HG02885 (cell line): Measurements from ENCODE around the gene ENPP7.
"Not testable (repeated sequence)": the region's sequence is repeated elsewhere in the genome, so short reads cannot be mapped to it uniquely, and the experiment has no call there.

Experiments used
- ATAC-seq: cut with Tn5 transposase; IDR thresholded peaks from one replicate; pipeline ENCODE4 v1.9.1; 2021; ENCODE audit warnings: mild to moderate bottlenecking; ENCODE audit not compliant: unreplicated experiment, poor library complexity

Gene ENPP7

DNA sequence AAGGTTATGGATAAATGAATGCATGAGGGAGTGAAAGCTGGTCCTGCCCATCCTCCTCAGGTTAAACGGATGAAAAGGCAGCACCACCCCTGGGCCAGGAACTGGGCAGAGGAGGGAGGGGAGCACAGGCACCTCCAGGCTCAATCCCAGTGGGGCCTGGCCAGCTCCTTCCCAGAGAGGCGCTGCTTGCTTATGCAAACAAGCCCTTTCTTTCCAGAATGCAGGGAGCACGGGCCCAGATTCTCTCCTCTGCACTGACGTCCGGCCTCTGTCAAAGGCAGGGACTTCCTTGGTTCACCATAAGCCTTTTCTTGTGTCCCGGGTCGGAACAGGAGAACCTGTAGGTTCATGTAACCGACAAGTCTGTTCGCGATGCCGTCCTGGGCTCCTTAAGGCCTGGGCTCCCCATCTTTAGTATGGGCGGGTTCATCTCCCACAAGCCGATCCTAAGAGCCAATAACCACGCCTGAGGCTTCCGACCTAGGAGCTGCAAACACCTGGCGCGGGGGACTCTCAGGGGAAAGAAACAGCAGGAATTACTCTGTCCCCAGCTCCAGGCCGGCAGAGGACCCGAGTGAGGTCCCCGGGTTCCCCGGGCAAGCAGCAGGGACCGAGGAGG is 16.3 kb downstream of the ENPP7 start:
- no peak for ATAC-seq

DNA sequence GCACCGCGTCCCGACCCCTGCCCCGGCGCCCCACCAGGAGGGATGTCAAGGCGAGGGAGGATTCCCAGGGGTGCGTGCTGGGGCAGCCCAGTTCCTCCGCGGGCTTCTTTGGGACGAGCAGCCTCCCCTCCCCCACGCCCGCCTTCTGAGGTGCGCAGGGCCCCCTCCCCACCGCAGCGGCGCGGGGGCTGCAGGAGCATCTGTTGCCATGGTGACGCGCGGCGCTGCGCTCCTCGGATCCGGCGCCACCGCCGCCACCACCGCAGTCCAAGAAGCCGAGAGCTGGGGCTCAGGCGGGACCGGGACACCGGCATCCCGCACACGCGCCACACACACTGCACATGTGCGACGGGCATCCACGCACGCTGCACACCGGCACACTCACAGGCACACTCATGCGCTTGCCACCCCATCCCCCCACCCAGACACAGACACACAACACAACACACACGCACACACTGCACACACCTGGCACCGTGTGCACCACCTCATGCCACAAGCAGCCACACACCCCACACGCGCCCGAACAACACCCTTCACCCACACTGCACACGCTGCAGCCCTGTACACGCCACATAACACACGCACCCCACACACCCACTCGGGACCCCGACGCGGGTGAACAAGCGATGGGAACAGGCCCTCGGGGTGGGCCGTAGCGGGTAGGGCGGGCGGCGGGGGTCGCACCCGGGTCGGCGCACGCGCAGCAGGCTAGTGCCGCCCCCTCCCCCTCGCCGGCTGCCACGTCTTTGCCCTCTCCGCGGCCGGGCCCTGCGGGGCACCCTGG is 17.0 kb downstream of the ENPP7 start:
- no peak for ATAC-seq

DNA sequence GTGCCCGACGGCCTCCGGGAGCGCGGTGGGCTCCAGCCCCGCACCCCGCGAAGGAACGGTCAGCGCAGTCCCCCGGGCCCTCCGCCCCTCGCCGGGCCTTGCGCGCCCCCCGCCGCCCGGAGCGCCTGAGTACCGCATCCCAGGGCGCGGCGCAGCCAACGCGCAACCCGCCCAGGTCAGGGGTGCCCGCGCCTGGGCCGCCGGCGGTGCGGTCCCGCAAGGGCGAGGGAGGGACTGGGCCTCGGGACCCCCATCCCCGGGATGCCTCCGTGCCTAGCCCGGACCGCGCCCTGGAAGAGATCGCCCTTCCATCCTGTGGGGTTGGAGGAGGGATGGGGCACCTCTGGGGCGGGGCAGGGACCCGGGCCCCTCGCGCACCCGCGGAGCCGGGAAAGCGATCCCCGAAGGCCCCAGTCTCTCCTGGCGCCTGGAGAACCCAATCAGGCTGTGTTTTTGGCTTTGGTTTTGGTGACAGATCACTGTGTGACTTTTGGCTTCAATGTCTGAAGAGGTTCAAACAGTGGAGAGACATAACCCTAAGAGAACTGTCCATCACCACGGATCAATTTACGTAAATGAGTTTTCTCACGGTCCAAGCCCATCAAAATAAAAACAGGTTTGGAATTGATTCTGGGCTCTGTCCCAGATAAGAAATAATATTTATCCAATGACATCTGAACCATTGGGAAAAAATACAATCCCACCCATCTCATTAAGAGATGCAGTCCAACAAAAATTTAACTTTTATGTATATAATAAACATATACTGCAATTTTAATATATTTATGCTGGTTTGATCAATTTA is 17.8 kb downstream of the ENPP7 start:
- ATAC-seq, result no peak

DNA sequence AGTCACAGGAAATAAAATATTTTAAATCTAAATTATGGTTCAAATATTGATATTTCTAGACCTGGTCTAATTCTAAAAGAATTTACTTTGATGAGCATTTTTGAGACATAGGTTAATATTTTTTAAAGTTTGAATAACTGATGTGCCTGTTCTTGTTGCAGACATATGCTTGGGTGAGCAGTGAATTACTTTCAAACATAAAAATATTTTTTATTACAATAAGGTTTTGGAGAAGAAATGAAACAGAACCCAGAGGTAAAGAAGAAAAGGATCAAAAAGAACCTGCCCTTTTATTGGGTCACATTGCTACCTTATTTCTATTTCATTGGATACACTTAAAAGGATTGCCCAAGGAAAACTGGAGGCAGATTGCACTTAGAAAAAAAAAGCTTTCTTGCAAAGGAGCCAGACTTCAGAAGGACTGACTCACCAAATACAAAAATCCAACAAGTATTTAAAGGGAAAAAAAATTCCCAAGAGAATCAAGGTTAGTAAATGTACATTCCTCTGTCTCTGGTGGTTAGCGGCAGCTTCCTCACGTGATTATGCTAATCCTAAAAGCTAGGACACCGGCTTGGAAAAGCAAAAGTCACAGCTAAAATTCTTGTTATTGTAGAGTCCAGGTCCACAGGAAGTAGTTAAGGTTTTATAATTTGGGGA is 18.5 kb downstream of the ENPP7 start:
- no peak for ATAC-seq

DNA sequence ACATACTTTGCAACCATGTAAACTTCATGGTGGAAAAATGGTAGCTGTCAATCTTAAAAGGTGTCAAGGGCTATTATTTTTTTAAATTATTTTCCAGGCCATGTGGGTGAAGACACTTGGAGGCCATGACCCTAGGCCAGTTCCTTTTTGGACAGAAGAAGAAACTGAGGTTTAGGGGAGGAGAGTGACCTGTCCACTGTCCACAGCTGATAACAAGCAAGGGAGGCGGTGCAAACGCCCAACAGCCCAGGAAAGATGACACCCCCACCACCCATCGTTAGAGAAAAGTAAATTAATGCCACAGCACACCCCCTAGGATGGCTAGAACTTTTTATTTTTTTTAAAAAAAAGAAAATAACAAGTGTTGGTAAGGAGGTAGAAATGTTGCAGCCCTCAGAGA is 19.2 kb downstream of the ENPP7 start:
- no peak for ATAC-seq

DNA sequence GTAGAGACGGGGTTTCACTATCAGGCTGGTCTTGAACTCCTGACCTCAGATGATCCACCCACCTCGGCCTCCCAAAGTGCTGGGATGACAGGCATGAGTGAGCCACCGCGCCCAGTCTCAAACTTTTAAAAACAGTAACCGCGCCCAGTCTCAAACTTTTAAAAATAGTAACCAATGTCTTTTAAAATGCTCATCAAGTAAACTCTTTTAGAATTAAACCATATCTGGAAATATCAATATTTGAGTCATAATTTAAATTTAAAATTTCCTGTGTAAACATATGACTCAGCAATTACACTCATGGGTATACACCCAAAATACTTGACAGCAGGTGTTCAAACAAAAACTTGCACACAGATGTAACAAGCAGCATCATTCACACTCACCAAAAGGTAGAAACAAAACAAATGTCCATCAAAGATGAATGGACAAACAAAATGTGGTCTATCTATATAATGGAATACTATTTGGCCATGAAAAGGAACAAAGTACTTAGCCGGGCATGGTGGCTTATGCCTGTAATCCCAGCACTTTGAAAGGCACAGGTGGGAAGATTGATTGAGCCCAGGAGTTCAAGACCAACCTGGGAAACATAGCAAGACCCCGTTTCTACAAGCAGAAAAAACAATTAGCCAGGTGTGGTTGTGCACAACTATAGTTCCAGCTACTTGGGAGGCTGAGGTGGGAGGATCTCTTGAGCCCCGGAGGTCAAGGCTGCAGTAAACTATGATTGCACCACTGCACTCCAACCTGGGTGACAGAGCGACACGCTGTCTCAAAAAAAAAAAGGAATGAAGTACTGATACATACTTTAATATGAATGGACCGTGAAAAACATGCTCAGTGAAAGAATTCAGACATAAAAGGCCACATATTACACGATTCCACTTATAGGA is 20.2 kb downstream of the ENPP7 start:
- ATAC-seq, result no peak

DNA sequence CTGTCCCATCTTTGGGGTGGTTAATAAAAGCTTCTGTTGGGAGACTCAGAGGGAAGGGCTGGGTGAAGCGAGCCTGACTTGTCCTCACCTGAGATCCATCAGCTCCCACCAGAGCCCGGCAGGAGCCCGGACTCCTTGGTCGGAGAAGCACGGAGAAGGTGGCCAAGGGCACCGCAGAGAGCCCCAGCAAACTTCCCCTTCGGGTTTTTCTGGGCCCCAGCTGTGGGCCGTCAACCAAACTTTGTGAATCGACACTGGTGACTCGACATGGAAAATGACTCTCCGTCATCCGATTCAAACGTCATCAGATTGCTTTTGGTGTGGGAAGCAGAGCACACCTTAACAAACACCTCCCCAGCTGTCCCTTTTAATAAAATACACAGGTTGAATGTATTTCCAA is 21.4 kb downstream of the ENPP7 start:
- ATAC-seq, result no peak

DNA sequence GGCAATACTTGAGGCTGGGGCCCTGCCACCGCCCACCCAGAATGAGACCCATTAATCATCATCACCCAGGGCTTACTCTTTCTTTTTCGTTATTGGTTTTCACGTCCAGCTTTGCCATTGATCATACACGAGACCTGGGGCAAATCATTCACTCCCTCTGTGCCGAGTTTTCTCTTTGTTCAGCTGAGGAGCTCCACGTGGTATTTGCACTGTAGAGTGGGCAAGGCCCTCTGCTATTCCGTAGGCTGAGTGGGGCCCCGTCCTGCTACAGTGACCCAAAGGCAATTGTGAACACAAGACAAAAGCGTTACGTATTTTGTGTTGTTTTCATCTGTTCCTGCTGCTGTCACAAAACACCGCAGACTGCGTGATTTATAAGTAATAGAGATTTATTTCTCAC is 23.6 kb downstream of the ENPP7 start:
- ATAC-seq, result no peak

DNA sequence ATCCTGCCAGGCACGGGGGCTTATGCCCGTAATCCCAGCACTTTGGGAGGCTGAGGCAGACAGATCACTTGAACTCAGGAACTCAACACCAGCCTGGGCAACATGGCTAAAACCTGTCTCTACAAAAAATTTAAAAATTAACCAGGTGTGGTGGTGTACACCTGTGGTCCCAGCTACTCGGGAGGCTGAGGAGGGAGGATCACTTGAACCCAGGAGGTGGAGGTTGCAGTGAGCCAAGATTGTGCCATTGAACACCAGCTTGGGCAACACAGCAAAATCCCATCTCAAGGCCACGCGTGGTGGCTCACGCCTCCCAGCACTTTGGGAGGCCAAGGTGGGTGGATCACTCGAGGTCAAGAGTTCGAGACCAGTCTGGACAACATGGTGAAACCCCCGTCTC is 24.2 kb downstream of the ENPP7 start:
- not testable (repeated sequence) for ATAC-seq

DNA sequence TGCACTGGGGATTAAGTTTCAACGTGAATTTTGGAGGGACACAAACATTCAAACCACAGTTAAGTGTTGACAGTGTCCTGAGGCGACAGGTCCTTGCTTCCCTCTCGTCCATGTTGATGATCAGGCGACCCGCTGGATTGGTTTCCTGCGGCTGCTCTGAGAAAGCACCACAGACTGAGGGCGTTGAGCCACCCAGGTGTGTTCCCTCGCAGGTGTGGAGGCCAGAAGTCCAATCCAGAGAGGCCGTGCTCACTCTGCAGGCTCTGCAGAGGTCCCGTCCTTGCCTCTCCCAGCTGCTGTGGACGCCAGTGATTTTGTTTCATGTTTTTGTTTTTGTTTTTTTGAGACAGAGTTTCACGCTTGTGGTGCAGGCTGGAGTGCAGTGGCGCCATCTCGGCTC is 24.8 kb downstream of the ENPP7 start:
- no peak for ATAC-seq

DNA sequence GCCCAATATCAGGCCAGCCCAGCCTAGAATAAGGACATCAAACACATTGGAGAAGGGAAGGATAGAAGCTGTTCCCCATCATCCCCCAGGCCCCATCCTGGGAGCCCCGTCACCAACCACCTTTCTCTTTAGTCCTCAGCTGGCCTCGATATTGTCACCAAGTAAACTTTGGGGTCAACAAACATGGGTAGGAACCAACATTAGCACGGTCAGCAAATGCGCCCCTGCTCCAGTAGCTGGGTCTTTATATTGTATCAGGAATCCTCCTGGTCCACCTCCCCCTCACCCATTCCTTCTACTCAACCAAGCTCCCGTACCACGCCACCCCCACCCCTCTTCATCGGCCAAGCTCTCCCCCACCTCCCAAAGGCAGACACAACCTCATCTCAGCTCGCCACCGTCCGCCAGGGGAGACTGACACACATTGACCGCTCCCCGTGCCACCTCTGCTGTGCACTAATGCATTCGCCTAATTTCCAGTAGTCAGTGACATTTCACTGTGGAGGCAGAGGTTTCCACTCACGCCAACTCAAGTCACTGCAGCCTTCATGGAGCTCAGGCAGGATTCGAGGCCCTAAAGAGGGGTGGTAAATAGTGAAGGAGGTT is 26.5 kb downstream of the ENPP7 start:
- ATAC-seq, result no peak

DNA sequence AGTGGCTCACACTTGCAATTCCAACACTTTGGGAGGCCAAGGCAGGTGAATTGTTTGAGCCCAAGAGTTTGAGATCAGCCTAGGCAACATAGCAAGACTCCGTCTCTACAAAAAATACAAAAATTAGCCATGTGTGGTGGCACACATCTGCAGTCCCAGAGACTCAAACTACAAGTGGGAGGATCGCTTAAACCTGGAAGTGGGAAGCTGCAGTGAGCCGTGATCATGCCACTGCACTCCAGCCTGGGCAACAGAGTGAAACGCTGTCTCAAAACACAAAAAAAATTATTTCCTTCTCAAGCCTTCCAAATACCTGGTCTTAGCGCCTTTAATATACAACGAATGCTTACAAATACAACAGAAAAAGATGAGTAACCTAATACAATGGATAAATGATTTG is 27.5 kb downstream of the ENPP7 start:
- ATAC-seq, result no peak

DNA sequence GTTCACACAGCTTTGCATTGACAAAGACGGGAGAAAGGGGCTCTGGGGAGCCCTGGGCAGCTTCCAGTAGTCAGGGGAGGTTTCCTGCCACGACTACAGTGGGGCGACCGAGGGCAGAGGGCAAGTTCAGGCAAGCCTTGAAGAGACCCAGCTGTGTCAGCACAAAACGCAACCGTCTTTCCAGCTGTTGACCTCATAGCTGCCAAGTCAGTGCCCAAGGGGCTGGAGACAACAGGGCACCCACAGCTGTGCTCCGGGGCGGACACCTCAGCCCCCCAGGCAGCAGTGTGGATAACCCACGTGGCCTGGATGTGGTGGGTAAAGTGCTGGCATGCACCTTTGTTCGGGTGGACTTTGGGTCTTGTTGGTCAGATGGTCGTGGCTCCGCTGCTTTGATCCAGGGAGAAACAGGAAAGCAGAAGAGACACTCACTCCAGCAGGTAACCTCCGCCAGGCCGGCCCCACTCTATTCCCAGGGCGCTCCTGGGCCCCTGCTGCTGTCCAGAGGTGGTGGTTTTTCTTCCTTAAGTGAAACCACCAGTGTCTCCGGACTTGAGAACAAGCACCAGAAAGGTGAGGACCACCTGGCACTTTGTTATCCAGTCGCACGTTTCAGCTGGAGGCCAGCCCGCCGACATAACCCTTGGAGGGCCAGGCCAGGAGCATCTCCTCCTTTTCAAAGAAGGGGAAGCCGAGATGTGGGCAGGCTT is 29.6 kb downstream of the ENPP7 start:
- ATAC-seq, result no peak

DNA sequence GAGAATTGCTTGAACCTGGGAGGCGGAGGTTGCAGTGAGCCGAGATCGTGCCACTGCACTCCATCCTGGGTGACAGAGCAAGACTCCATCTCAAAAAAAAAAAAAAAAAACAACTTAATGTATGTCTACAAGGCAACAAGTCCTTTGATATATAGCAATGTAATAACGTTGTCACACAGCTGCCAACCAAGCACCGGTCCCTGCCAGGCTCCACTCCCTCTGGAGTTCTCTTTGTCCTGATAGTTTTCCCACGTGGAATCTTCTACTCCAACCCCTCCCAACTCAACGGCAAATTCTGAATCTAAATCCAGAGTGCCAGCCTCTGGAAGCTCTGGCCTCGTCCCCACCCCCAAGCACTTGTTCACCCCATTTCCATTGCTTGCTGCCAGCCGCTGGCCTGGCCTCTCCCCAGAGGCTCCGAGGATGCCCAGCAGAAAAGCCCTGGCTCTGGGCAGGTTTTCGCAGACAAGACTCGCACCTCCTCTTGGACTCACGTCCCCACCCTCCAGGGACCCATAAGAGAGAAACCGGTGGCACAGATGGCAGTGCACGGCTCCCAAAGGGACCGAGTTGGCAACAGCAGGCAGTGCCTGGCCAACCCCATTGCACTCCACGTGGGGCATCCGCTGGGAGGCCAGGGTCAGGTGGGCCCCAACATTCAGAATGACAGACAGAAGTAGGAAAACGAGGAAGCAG is 31.3 kb downstream of the ENPP7 start:
- ATAC-seq, result no peak

DNA sequence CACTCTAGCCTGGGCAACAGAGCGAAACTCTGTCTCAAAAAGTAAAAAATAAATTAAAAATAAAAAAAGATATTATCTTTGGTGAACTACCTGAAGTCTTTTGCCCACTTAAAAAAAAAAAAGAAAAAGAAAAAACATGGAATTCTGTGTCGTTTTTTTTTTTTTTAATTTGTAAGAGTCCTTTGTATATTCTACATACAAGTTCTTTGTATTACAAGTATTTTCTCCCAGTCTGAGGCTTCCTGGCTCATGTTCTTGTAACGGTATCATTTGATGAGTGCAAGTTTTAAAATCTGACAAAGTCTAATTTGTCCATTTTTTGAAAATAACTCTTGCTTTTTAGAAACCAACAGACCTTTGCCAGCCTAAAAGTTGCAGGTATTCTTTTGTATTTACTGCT is 35.0 kb downstream of the ENPP7 start:
- ATAC-seq, result no peak

DNA sequence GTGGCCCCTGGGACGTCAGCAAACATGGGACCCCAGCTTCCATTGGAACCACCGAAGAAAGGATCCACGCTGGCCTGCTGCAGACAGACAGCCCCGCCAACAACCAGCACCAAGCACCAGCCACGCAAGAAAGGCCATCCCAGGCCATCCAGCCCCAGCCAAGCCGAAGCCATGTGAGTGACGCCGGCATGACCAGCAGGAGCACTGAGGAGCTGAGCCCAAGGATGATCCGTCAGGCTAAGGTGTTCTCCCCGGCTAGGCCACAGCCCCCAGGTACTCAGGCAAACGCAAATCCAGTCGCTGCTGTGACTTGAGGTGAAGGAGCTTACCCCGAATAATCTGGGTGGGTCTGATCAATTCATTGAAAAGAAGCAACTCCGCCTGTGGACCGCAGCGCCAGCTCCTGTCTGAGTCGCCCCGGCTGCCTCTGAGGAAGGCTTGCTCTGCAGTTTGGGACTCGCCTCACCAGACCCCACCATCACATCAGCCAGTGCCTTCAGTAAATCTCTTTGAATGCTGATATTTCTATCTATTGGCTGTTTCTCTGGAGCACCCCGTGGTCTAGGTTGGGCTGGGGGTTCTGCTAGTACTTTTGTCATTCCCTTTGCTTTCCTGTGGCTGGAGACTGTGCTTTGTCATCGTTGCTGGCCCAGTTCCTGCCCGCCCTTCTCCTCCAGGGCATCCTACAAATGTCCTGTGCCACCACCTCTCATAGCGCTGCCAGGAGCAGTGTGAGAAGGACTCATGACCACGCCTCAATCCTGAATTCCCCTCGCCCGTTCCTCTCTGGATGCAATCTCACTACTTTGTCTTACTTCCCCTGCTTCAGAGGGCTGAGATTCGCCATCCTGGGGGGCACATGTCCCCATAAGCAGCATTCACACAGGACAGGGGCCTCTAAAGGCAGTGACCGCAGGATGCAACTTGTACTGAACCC is 39.1 kb downstream of the ENPP7 start:
- ATAC-seq, result no peak

DNA sequence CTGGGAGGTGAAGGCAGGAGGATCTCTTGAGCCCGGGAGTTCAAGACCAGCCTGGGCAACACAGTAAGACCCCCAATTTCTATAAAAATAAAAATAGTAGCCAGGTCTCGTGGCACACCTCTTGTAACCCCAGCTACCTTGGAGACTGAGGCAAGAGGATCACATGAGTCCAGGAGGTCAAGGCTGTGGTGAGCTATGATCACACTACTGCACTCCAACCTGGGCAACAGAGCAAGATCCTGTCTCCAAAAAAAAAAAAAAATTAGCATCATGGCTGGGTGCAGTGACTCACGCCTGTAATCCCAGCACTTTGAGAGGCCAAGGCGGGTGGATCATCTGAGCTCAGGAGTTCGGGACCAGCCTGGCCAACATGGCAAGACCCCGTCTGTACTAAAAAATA is 40.5 kb downstream of the ENPP7 start:
- no peak for ATAC-seq
